HepG2 (cell line): ENCODE measurements around the gene ZNF621. TPM values are rescaled to one million over a fixed set of nuclear protein-coding genes. Genes with fewer than 3 reads are reported as not detected.

ENCODE experiments used
- CREB3 ChIP-seq: sonication (generic); formaldehyde crosslinking; IDR thresholded peaks from 2 replicates; pipeline ENCODE4 v1.5.0; 2020; ENCODE audit warnings: missing genetic modification reagents
- GPN1 ChIP-seq: sonication (generic); formaldehyde crosslinking; IDR thresholded peaks from 2 replicates; pipeline ENCODE4 v1.5.1; 2020; ENCODE audit warnings: missing genetic modification reagents, borderline replicate concordance
- KDM2A ChIP-seq: sonication (generic); formaldehyde crosslinking; IDR thresholded peaks from 2 replicates; pipeline ENCODE4 v1.4.0; 2020; ENCODE audit warnings: low read depth, missing genetic modification reagents, borderline replicate concordance
- KLF13 ChIP-seq: sonication (generic); formaldehyde crosslinking; IDR thresholded peaks from 2 replicates; pipeline ENCODE4 v1.4.0; 2020; ENCODE audit warnings: mild to moderate bottlenecking, missing genetic modification reagents
- MLX ChIP-seq: IDR thresholded peaks from 2 replicates; pipeline ENCODE4 v1.6.1; 2016
- NFYC ChIP-seq: IDR thresholded peaks from 2 replicates; pipeline ENCODE4 v1.6.1; 2016; ENCODE audit warnings: missing genetic modification reagents, missing compliant biosample characterization
- ONECUT2 ChIP-seq: sonication (generic); formaldehyde crosslinking; IDR thresholded peaks from 2 replicates; pipeline ENCODE4 v1.4.0; 2020; ENCODE audit warnings: missing genetic modification reagents
- TEF ChIP-seq: sonication (generic); formaldehyde crosslinking; IDR thresholded peaks from 2 replicates; pipeline ENCODE4 v1.5.0; 2020; ENCODE audit warnings: missing genetic modification reagents
- TERF1 ChIP-seq: sonication (generic); formaldehyde crosslinking; IDR thresholded peaks from 2 replicates; pipeline ENCODE4 v1.8.0; 2022; ENCODE audit warnings: mild to moderate bottlenecking, missing genetic modification reagents, moderate library complexity
- TFDP1 ChIP-seq: IDR thresholded peaks from 2 replicates; pipeline ENCODE4 v1.6.1; 2016; ENCODE audit warnings: missing compliant biosample characterization, missing genetic modification reagents, borderline replicate concordance
- UBTF ChIP-seq: sonication (generic); formaldehyde crosslinking; IDR thresholded peaks from 2 replicates; pipeline ENCODE4 v1.4.0; 2020; ENCODE audit warnings: mild to moderate bottlenecking, missing genetic modification reagents
- ZNF20 ChIP-seq: sonication (generic); formaldehyde crosslinking; IDR thresholded peaks from 2 replicates; pipeline ENCODE4 v1.4.0; 2020; ENCODE audit warnings: mild to moderate bottlenecking, moderate library complexity, missing genetic modification reagents
- ZNF484 ChIP-seq: sonication (generic); formaldehyde crosslinking; IDR thresholded peaks from 2 replicates; pipeline ENCODE4 v1.5.1; 2020; ENCODE audit warnings: mild to moderate bottlenecking, low read depth, missing genetic modification reagents, borderline replicate concordance
- ZNF576 ChIP-seq: sonication (generic); formaldehyde crosslinking; IDR thresholded peaks from 2 replicates; pipeline ENCODE4 v1.4.0; 2020; ENCODE audit warnings: mild to moderate bottlenecking, missing genetic modification reagents
- ZSCAN30 ChIP-seq: sonication (generic); formaldehyde crosslinking; IDR thresholded peaks from 2 replicates; pipeline ENCODE4 v1.5.0; 2020; ENCODE audit warnings: mild to moderate bottlenecking, missing genetic modification reagents
- polyA plus RNA-seq, 8 experiments: library from polyadenylated mRNA; depleted of rRNA in 3 of 8; stranded (reverse) in 7 of 8; unstranded in 1 of 8; fragments of >200 nt; fragmentation: Illumina TruSeq in 4 of 8; extraction: Trizol in 4 of 8; gene quantifications; 2 replicates each; pipeline versions ENCODE4 v1.2.1 to v1.2.3, GENCODE V29; 2011 to 2016; ENCODE audit warnings: low read depth in 4 of 8, missing spikeins in 1 of 8, mixed read lengths in 1 of 8; ENCODE audit not compliant: insufficient read depth in 1 of 8
- total RNA-seq, 5 experiments: library from RNA; depleted of rRNA; stranded (reverse); fragments of >200 nt; fragmentation: Illumina TruSeq; extraction: Trizol; gene quantifications; 2 replicates each; pipeline ENCODE4 v1.2.3, GENCODE V29; 2016; ENCODE audit warnings: low read depth in 1 of 5

ZNF621 gene
- total and polyA plus RNA-seq, 2 of the 13 experiments (the other 11 are each of a cell fraction or from before 2014, with no cell fraction given), result 13.2 to 14.9 TPM

GRCh38 chr3:40585381-40586016, 60.7 kb downstream of the ZNF621 start (continued):
- no peak for TF ChIP-seq ONECUT2 (CRISPR knock-in tag)
- no peak for TF ChIP-seq ZSCAN30 (CRISPR knock-in tag)
- TF ChIP-seq CREB3 (CRISPR knock-in tag), result no peak
- TF ChIP-seq TFDP1 (CRISPR knock-in tag), result no peak
- no peak for TF ChIP-seq UBTF
- no peak for TF ChIP-seq KLF13
- no peak for TF ChIP-seq NFYC (CRISPR knock-in tag)
- TF ChIP-seq KDM2A (CRISPR knock-in tag), result no peak
- TF ChIP-seq TEF (CRISPR knock-in tag), result no peak
- no peak for TF ChIP-seq MLX (CRISPR knock-in tag)
- no peak for TF ChIP-seq TERF1
- no peak for TF ChIP-seq ZNF20 (CRISPR knock-in tag)
- TF ChIP-seq ZNF484 (CRISPR knock-in tag), result no peak
- TF ChIP-seq ZNF576 (CRISPR knock-in tag), result no peak
- no peak for TF ChIP-seq GPN1 (CRISPR knock-in tag)
